ENCODE results near the gene DEDD2.

DEDD2 gene

DNA sequence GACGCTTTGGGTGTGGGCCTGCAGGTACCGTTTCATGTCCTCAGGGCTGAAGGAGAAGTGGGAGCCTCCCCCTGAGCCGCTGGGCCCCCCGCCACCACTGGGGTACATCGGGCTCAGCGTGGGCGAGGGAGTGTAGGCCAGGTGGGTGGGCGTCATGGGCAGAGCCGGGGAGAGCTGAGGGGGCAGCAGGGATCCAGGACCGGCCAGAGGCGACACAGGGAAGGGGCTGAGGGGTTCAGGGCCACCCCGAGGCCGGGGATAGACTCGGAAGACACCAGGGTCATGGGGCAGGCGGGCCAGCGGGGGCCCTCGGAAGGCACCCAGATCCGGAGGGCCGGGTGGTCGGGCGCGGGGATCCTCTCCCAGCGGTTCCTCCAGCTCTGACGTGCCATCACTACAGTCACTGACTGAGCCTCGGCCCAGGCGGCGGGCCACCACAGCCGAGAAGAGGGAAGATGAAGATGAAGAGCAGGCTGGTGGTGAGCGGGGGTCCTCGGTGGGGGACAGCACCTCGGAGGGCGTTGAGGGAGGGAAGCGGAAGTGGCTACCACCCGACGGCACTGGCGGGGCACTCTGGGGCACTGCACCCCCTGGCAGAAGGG lies 31.8 kb upstream of the DEDD2 start:
- DNase-seq (ENCODE audit: low read depth in 1 of 2, low spot score in 1 of 2): no peak

DNA sequence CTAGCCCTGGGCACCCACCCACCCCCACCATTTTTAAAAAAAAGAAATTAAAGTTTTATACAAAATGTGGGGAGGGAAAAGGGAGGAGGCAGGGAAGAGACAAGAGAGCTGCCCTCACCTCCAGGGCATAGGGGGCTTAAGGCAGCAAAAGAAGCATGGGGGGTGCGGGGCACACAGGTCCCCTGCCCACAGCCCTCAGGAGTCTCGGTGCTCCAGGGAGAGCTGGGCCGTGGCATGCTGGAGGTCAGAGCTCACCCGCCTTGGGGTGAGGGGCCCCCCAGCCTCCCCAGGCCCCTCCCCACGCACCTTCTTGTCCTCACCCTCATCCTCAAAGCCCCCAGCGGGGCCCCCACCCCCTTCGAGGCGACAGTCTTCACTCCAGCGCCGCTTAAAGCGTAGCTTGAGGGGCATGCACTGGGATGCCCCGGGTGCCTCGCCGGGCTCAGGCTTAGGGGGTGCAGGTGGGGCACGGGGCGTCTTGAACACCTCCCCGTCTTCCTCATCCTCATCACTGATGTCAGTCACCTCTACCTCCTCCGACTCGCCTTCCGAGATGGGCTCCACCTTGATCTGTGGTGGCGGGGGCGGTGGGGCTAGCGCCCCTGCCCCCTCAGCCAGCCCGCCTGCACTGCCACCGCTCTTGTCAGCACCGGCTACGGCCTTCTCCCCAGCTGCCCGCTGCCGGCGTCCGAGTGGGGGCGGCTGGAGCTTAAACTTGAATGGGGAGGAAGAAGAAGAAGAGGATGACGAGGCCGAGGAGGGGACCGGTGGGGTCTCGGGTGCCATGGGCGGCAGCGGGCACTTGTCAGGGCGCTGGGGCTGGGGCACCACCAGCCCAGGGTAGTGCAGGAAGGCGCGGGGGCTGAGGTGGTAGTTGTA lies 31.0 kb upstream of the DEDD2 start:
- no peak for DNase-seq (ENCODE audit: low read depth in 1 of 2, low spot score in 1 of 2)

DNA sequence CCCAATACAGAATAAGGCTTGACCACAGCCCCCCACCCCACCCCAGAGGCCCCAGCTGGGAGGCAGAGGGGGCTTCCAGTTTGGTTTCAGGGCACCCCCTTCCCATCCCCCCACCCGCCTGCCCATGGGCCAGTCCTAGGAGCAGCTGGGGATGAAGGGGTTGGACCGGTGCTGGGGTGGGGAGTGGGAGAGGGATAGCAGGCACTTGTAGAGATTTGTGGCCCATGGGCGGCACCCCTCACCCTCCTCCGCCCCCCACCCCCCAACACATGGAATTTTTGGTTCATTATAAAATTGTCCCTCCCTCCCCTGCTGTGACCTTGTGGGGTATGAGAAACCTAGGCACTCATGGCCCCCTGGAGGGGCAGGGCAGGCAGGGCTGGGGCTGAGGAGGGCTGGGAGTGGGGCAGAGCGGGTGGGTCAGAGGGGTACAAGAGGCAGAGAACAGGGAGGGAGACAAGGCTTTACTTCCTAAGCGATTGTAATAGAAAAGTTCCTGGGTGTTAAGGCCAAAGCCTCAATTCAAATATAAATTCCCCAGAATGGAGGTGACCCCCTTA lies 30.2 kb upstream of the DEDD2 start:
- DNase-seq (ENCODE audit: low read depth in 1 of 2, low spot score in 1 of 2): no peak

DNA sequence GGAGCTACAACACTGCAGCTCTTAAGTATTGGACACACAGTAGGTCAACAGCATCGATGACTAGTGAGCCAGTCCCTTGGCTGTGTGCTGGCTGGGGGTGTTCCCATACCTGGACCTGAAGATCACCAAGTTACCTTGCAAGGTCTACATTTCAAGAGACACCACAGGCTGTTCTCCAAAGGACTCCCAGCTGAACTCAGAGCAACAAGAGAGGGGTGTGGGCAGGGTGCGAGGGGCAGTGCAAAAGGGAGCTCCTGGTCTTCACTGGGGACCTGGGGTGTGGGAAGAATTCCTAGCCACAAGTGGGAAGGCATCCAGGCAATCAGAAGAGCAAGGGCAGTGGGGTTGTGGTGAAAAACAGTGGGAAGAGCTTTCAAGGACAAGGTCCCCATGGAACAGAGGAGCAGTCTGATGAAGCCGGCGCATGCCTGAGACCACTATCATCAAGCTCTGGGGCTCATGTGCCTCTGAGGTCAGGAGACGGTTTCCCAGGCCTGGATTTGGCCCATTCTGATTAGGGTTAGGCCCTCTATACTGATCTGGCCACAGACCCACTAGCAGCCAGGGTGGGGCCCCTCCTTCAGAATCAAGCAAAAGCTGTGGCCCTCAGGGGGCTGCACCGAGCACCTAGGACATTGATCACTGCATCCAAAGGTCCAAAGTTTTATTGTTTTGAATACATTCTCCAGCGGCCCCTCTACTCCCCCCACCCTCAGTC lies 29.6 kb upstream of the DEDD2 start:
- no peak for DNase-seq (ENCODE audit: low read depth in 1 of 2, low spot score in 1 of 2)

DNA sequence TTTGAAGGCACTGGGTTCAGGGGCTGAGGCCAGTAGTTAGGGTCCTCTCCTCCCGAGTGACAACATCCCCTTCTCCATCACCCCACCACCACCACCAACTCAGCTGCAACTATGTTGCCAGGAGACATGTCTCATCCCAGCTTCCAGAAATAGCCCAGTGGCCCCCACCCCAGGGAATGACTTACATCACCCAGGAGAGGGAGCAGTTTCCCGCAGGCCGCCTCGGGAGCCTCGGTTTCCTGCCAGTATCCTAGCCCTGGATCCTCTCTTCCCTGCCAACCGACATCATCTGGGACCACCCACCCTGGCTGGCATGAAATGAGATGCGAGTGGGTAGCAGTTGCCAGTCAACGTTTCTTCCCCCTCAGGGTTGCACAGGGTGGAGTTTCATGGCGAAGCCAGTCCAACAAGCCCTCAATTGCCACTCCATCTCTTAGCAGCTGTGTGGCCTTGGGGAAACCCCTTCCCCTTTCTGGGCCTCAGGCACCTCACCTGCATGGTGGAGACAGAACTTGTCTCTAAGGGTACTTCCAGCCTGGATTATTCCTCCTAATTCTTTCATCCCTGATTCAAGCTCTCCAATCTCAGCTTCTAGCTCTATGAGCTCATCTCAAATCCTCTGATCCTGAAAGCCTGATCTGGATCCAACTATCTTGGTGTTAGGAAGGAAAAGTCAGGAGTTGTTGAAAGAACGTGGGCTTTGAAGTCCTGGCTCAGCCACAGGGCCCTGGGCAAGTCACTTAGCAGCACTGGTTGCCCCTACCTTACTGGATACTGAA lies 28.9 kb upstream of the DEDD2 start:
- no peak for DNase-seq (ENCODE audit: low read depth in 1 of 2, low spot score in 1 of 2)

DNA sequence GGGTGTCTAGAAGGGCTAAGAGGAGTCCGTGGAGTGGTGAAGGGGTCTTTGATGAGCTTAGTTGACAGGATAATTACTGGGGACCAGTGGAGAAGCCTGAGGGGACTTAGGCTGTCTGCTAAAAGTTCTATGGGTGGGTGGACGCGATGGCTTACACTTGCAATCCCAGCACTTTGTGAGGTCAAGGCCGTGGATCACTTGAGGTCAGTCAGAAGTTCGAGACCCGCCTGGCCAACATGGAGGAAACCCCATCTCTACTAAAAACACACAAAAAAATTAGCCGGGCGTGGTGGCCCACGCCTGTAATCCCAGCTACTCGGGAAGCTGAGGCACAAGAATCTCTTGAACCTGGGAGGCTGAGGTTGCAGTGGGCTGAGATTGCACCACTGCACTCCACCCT lies 27.8 kb upstream of the DEDD2 start:
- no peak for DNase-seq (ENCODE audit: low read depth in 1 of 2, low spot score in 1 of 2)

DNA sequence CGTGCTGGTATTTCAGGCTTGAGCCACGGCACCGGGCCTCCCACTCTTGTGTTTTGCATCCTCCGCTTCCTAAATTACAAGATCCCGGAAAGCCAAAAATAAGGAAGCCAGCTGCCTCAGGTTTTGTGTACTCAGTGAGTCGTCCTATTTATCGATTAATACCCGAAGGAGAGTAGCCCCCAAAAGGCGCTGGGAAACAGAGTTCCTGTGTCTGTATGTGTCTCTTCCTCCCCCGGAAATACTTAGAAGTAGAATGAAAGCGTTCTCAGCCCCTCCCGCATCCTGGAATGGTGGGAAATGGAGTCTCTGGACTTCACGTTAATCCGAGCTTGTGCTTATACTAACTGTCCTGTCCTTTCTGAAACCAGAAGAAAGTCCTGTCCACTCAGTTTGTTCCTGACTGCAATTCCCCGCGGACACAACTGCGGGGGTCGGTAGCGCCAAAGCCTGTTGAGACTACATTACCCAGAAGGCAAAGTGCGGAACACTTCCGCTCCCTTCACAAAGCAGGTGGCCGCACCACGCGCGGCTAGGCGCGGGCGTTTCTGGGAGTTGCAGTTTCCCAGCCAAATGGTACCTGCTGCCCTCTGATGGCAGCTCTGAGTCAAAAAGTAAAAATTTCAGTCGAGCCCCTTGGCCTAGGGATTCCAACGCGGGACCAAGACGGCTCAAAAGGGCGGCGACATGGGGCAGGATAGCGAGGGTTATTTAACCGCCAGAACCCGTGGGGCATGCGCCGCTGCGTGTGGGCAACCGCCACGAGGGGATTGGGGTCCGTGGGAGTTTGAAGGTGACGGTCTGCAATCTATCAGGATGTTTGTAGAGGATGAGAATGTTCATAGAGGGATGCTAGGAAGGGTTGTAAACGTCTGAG lies 27.1 kb upstream of the DEDD2 start:
- peak; percentile 81 to 82 for DNase-seq (ENCODE audit: low read depth in 1 of 2, low spot score in 1 of 2)

DNA sequence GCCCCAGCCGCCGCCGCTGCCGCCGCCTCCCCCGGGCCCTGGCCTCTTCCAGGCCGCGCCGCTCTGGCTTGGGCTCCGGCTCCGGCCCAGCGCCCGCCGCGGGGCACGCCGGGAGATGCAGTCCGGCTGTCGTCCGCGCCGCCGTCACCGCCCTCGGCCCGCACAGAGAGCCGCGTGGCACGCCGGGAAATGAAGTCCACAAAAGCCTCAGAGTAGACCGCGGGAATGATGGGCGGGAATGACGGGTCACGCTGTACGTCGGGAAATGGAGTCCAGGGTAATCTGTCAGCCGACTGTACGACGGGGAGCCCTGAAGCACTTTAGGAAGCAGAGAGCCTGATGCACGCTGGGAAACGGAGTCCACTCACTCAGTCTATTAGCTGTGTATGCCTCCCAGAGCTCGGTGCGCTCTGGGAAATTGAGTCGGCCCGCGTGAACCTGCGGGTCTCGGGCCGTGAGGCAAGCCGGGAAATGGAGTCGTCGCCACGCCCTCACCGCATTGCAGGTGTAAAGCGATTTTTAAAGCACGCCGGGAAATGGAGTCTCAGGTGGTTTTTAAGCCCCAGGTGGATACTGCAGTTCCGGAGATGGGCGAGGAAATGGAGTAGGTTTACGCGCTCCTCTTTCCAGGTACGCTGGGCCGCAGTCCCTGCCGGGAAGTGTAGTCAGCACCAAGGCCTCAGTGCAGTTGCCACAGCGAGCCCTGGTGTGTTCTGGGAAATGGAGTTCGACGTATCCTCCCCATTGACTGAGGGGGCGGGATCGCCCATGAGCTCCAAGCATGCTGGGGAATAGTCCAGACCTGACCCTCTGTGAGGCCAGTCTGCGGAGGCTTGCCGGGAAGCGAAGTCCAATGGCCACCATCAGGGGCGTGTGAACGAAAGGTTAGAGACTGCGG lies 25.3 kb upstream of the DEDD2 start, which contains the start of gene GSK3A:
TSS of gene GSK3A (minus strand) at position 91 of the 898 bp plus-strand sequence. CDS start 137 bp downstream, outside the sequence.
- peak; percentile 90 for DNase-seq (ENCODE audit: low read depth in 1 of 2, low spot score in 1 of 2)

DNA sequence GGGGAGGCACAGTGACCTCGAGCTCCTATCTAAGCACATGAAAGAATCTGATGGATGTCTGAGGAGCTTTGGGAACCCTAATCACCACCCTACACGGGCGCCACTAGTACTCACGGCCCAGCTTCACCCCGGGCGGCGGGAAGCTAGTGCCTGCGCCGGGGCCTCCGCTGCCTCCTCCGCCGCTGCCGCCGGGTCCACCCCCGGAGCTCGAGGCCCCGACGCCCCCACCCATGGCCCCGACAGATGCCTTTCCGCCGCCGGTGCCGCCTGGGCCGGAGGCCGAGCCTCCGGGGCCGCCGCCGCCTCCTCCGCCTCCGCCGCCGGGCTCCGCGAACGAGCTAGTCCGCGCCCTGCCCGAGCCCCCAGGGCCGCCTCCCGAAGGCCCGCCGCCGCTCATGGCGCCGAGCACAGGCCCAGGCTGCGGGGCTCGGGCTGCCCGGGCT lies 24.6 kb upstream of the DEDD2 start:
- peak in 1 of 2 donors; percentile 33 for DNase-seq (ENCODE audit: low read depth in 1 of 2, low spot score in 1 of 2)

DNA sequence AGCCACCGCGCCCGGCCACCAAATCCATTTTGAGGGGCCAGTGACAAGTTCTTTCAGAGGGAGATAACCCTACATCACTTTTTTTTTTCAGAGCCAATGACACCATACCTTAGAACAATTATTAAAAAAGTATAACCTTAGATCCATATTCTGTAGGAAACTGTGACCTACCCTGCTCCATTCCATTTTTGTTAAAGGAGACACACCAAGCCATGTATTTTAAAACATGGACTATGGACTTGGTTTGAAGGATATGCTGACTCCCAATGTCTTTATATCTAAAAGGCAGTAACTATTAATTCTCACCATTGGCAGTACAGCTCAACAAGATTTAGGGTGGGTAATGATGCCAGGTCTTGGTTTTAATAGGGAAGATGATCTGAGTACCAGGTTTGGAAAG lies 23.8 kb upstream of the DEDD2 start:
- no peak for DNase-seq (ENCODE audit: low read depth in 1 of 2, low spot score in 1 of 2)

DNA sequence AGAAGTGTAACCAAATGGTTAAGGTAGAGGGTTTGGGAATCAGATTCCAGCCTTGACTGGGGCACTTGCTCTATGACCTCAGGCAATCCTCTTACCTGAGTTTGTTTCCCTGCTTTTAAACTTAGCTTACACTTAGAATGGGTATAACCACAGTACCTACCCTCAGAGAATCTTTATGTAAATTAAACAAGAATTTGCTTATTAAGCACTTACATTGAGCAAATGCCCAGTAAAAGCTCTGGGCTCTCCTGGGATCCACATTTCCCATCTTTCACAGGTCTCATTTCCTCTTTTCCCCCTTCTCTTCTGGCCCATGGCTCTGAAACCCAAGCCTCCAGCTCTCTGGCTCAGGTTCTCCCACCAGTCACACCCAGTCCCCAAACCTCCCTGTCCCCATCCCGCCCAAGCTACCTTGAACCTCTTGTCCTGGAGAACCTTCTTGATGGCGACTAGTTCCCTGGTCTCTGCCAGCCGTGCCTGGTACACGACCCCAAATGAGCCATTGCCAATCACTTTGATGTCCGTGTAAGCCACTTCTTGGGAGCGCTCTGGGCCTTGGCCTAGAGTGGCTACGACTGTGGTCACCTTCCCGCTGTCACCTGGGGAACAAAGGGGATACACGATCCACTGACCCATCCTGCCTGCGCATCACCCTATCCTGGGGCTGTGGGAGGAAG lies 22.2 kb upstream of the DEDD2 start:
- DNase-seq (ENCODE audit: low read depth in 1 of 2, low spot score in 1 of 2): no peak

DNA sequence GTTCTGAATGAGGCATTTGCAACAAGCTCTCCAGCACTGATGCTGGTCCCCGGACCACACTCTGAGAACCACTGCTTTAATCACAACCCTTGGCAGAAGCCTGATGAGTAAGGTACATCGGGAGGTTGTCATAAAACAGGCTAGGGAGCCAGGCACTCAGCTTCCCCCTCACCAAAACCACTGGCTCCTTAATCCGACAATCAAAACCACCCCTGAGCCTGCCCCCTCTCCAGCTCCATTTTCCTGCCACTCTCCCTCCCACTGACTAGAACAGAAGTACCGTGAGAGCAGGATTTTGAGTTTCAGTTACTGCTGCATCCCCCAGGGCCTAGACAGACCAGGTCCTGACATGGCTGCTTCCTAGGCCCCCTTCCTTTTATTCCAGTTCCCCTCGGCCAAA lies 17.7 kb upstream of the DEDD2 start:
- no peak for DNase-seq (ENCODE audit: low read depth in 1 of 2, low spot score in 1 of 2)

DNA sequence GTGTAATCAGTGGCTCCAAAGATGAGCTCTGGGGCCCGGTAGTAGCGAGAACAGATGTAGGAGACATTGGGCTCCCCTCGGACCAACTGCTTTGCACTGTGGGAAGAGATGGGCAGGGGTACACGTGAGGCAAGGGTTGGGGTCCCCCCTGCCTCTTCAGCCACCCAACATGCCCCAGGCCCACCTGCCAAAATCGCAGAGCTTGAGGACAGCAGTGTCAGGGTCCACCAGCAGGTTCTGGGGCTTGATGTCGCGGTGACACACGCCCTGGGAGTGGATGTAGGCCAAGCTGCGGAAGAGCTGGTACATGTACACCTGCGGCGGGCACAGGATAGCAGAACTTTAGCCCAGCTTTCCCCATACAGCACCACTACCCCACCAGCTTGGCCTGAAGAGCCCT lies 16.9 kb upstream of the DEDD2 start:
- no peak for DNase-seq (ENCODE audit: low read depth in 1 of 2, low spot score in 1 of 2)

DNA sequence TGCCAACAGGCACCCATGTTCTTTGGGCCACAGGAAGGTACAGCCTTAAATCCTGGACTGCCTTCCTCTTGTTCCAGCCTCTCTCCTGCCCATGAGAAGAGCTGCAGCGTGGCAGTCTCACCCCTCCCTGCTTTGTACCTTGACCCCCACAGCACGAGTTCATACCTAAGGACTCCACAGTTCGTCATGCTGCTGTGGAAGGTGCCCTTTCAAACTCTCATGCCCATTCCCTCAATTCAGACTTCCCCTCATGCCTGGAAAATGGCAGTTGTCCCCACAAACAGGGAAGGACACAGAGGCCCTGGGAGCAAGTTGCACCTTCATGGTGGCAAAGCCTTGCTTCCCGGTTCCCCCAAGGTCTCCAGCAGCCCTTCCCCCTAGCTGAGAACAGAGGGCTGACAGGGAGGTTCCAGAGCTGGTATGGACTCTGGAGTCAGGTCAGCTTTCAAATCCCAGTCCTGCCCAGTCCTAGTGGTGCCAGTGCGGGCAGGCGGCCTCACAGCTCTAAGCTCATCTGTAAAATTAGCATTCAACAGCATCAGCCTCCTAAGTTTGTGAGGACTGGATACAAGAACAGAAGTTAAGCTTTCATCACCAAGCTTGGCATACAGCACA lies 16.3 kb upstream of the DEDD2 start:
- DNase-seq (ENCODE audit: low read depth in 1 of 2, low spot score in 1 of 2): no peak

DNA sequence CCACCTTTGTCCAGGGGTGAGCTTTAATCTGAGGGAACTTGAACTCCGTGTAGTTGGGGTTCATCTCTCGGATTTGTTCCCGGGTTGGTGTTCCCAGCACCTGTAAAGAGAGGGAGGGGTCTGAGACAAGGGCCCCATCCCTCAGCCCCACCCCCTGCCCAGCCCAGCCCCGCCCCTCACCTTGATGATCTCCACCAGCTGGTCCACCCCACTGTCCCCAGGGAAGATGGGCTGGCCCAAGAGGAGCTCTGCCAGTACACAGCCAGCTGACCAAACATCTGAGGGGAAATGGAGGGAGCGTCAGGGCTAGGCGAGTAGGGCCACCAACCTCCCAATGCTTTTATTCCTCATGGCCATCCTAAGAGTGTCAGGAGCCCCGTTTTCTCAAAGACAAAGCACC lies 15.6 kb upstream of the DEDD2 start:
- DNase-seq (ENCODE audit: low read depth in 1 of 2, low spot score in 1 of 2): no peak

DNA sequence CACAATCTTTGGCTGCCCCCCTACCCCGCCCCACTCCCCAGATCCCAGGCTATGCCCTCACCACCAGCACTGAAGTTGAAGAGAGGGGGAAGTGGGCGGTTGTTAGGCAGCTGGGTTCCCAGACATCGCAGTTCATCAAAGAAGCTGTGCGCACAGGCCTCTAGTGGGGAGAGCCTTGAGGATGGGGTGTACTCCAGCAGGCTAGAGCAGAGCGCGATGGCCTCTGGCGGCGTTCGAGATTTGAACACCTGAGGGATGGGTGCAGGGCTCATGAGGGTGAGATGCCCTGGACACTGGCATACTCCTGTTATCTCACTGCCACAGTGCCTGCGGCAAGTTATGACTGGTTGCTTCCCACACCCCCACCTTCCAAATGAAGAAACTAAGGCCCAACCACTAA lies 15.0 kb upstream of the DEDD2 start:
- no peak for DNase-seq (ENCODE audit: low read depth in 1 of 2, low spot score in 1 of 2)

DNA sequence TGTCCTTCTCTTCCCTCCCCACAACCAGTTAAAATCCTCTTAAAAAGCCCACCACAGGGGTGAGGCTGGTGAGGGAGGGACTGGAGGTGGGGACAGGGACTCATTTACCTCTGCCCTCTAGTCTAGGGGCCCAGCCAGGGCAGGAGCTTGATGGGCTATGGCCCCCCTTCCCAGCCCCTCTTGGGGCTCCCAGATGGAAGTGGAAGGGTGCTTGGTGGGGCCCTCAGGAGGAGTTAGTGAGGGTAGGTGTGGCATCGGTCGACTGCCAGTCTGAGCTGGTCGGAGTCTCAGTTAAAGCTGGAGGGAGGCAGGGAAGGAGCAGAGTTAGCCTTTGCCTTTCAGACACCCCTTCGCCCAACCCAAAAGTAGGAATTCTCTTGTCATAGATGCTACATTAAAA lies 13.1 kb upstream of the DEDD2 start:
- no peak for DNase-seq (ENCODE audit: low read depth in 1 of 2, low spot score in 1 of 2)

DNA sequence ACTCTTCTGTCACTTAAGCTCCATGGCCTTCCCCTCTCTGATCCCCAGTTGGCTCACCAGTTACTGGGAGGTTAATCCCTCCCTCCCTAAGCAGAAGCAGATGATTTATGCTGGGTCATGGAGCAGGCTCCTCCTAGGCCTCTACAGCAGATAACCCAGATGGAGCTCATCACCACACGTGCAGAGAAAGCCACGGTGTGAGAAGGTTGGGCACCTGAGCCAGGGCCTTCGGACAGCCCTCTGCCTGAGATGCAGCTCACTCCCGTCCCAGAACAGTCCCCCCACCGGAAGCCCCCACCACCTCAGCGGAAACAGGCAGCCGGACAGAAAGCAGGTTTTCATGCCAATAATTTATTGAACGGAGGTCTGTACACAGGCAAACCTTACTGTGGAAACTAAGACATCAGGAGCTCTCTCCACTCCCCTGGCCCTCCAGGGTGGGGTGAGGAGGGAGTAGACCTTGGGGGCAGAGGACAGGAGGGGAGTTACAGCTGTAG lies 12.4 kb upstream of the DEDD2 start:
- no peak for DNase-seq (ENCODE audit: low read depth in 1 of 2, low spot score in 1 of 2)
